ENCODE data around the gene FLOT1.

FLOT1 gene

GRCh38 chr6:30781743-30782424 is 39.4 kb upstream of the FLOT1 start (continued):
- peak; percentile 81 for TF ChIP-seq PRDM10 (tag by site-specific recombination; IDR thresholded peaks at IDR 0.05)
- no peak for TF ChIP-seq ZNF211 (tag by site-specific recombination; IDR thresholded peaks at IDR 0.05; ENCODE audit: low read depth)
- TF ChIP-seq ZNF549 (tag by site-specific recombination; IDR thresholded peaks at IDR 0.05): no peak
- TF ChIP-seq ZNF768 (tag by site-specific recombination; IDR thresholded peaks at IDR 0.05): no peak
- TF ChIP-seq ZNF324 (tag by site-specific recombination; IDR thresholded peaks at IDR 0.05): peak; percentile 85; the same call in 1 of the 2 replicates
- TF ChIP-seq ZNF37A (tag by site-specific recombination; IDR thresholded peaks at IDR 0.05): no peak
- TF ChIP-seq ZNF394 (tag by site-specific recombination; IDR thresholded peaks at IDR 0.05; ENCODE audit: borderline replicate concordance): peak; percentile 66; the same call in 1 of the 2 replicates
- peak; percentile 79; the same call in 1 of the 2 replicates for TF ChIP-seq ZNF501 (tag by site-specific recombination; IDR thresholded peaks at IDR 0.05)
- peak; percentile 94 for TF ChIP-seq IKZF3 (tag by site-specific recombination; IDR thresholded peaks at IDR 0.05)
- no peak for TF ChIP-seq ZNF791 (tag by site-specific recombination; IDR thresholded peaks at IDR 0.05)
- no peak; the same call in 1 of the 2 replicates for TF ChIP-seq ZNF664 (tag by site-specific recombination; IDR thresholded peaks at IDR 0.05)
- peak; percentile 19; the same call in 1 of the 2 replicates for TF ChIP-seq ZBTB44 (tag by site-specific recombination; IDR thresholded peaks at IDR 0.05)
- TF ChIP-seq ZNF202 (tag by site-specific recombination; IDR thresholded peaks at IDR 0.05; ENCODE audit: borderline replicate concordance): no peak
- TF ChIP-seq BCL6B (tag by site-specific recombination; IDR thresholded peaks at IDR 0.05): no peak
- TF ChIP-seq SP3 (tag by site-specific recombination; IDR thresholded peaks at IDR 0.05): peak; percentile 60
- TF ChIP-seq ZXDB (tag by site-specific recombination; IDR thresholded peaks at IDR 0.05): peak; percentile 71; the same call in 1 of the 2 replicates
- no peak for TF ChIP-seq ZBTB7A (tag by site-specific recombination; IDR thresholded peaks at IDR 0.05; ENCODE audit: low read depth)
- TF ChIP-seq ZNF629 (tag by site-specific recombination; IDR thresholded peaks at IDR 0.05): peak; percentile 95
- no peak for TF ChIP-seq ZNF76 (tag by site-specific recombination; IDR thresholded peaks at IDR 0.05; ENCODE audit: borderline replicate concordance, low read depth)
- TF ChIP-seq ZNF558 (tag by site-specific recombination; IDR thresholded peaks at IDR 0.05): peak; percentile 81; the same call in 1 of the 2 replicates
- TF ChIP-seq ZNF24 (tag by site-specific recombination; IDR thresholded peaks at IDR 0.05): peak; percentile 81
- TF ChIP-seq ZSCAN16 (tag by site-specific recombination; IDR thresholded peaks at IDR 0.05): no peak
- TF ChIP-seq GLIS1 (tag by site-specific recombination; IDR thresholded peaks at IDR 0.05): peak; percentile 50
- TF ChIP-seq GLI4 (tag by site-specific recombination; IDR thresholded peaks at IDR 0.05): no peak
- TF ChIP-seq OSR2 (tag by site-specific recombination; IDR thresholded peaks at IDR 0.05): 0 out of 2 replicates have a peak, but pooled peaks have one; percentile 44
- TF ChIP-seq ZNF366 (tag by site-specific recombination; conservative IDR thresholded peaks at IDR 0.05): peak; percentile 97
- peak; percentile 96 for TF ChIP-seq ZEB2 (tag by site-specific recombination; IDR thresholded peaks at IDR 0.05)
- no peak for TF ChIP-seq ZSCAN5A (tag by site-specific recombination; IDR thresholded peaks at IDR 0.05)
- no peak for TF ChIP-seq SALL2 (tag by site-specific recombination; IDR thresholded peaks at IDR 0.05; ENCODE audit: borderline replicate concordance)
- peak; percentile 91 for TF ChIP-seq PRDM1 (tag by site-specific recombination; IDR thresholded peaks at IDR 0.05)
- TF ChIP-seq ZNF362 (tag by site-specific recombination; IDR thresholded peaks at IDR 0.05): no peak
- TF ChIP-seq ZNF10 (tag by site-specific recombination; IDR thresholded peaks at IDR 0.05): no peak
